ENCODE results near the gene AGPS. TPM values are rescaled to one million over a fixed set of nuclear protein-coding genes. Genes with fewer than 3 reads are reported as not detected.

AGPS gene
- total and polyA plus RNA-seq, 9 of the 15 experiments (the other 6 are each of a cell fraction or from before 2014, with no cell fraction given) = 15.5 to 211 (median 63.1) TPM

DNA sequence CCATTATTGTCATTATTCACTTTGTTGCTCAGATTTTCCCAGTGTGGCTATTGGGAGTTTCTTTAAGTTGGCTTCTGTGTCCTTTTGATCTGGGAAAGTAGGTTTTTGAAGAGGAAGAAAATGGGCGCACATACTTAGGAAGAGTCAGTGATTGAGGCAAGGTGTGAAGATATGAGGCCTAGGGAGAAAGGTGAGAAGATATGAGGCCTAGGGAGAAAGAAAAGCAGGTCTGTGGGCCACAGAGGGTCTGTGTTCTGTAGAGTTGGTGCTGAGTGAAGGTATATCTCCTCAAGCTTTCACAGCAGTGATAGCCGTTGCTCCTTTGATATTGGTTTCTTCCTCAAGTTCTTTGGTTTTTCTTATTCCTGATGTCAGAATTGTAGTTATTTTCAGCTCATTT, 126.2 kb downstream of the AGPS start:
- H3K9me1 ChIP-seq (ENCODE audit: control insufficient read depth, insufficient read depth, low read length) = no peaks in the 10 kb centered on the region
- H3K4me2 ChIP-seq (ENCODE audit: insufficient read depth, low read length) = no peak overlapping the region
- POLR2A ChIA-PET = interaction anchor here (0.8 to 2.3 kb wide), 2 partner anchors 15 to 932 kb away, joined by 3 to 8 read pairs; partner anchors contain the start of gene PRKRA
- H4K20me1 ChIP-seq (replicated peaks; ENCODE audit: control insufficient read depth, insufficient read depth, low read length) = no peaks in the 10 kb centered on the region
- CTCF ChIA-PET (ENCODE audit: low intra/inter-chr PET ratio) = interaction anchor here (0.6 kb wide), 1 partner anchor 899 kb away, joined by 3 read pairs; no protein-coding TSS in a partner anchor
- FAIRE-seq (no peak), DNase-seq (ENCODE audit: extremely low read depth in 1 of 4, low spot score in 3 of 4) (no peak), ATAC-seq (no peak)
- H3K27ac ChIP-seq (ENCODE audit: extremely low read depth, low read depth, low read length) = no peak overlapping the region
- TF ChIP-seq TRIM28 (IDR thresholded peaks at IDR 0.05) (no peak), RCOR1 (IDR thresholded peaks at IDR 0.05; ENCODE audit: borderline replicate concordance in 1 of 2, low read depth in 2 of 2, low read length in 2 of 2) (no peak), ESRRB (CRISPR knock-in tag; IDR thresholded peaks at IDR 0.05; ENCODE audit: borderline replicate concordance) (no peak), KDM2B (CRISPR knock-in tag; IDR thresholded peaks at IDR 0.05) (no peak), KDM5B (IDR thresholded peaks at IDR 0.05; ENCODE audit: insufficient replicate concordance, low read depth, low read length) (no peak), ZNF3 (CRISPR knock-in tag; IDR thresholded peaks at IDR 0.05) (no peak), ZNF79 (CRISPR knock-in tag; IDR thresholded peaks at IDR 0.05; ENCODE audit: low read depth) (no peak), ZC3H8 (IDR thresholded peaks at IDR 0.05) (no peak), SMARCC2 (IDR thresholded peaks at IDR 0.05; ENCODE audit: low read depth) (no peak), ZNF175 (CRISPR knock-in tag; IDR thresholded peaks at IDR 0.05; ENCODE audit: low read depth) (no peak), EGR1 (conservative IDR thresholded peaks at IDR 0.05) (no peak)
- TF ChIP-seq, protein P1, sequence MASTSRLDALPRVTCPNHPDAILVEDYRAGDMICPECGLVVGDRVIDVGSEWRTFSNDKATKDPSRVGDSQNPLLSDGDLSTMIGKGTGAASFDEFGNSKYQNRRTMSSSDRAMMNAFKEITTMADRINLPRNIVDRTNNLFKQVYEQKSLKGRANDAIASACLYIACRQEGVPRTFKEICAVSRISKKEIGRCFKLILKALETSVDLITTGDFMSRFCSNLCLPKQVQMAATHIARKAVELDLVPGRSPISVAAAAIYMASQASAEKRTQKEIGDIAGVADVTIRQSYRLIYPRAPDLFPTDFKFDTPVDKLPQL (IDR thresholded peaks at IDR 0.05; ENCODE audit: extremely low read depth, insufficient read length) = no peak
- TF ChIP-seq, protein P2, sequence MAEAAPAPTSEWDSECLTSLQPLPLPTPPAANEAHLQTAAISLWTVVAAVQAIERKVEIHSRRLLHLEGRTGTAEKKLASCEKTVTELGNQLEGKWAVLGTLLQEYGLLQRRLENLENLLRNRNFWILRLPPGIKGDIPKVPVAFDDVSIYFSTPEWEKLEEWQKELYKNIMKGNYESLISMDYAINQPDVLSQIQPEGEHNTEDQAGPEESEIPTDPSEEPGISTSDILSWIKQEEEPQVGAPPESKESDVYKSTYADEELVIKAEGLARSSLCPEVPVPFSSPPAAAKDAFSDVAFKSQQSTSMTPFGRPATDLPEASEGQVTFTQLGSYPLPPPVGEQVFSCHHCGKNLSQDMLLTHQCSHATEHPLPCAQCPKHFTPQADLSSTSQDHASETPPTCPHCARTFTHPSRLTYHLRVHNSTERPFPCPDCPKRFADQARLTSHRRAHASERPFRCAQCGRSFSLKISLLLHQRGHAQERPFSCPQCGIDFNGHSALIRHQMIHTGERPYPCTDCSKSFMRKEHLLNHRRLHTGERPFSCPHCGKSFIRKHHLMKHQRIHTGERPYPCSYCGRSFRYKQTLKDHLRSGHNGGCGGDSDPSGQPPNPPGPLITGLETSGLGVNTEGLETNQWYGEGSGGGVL (CRISPR knock-in tag; IDR thresholded peaks at IDR 0.05) = no peak
- TF ChIP-seq, protein P3, sequence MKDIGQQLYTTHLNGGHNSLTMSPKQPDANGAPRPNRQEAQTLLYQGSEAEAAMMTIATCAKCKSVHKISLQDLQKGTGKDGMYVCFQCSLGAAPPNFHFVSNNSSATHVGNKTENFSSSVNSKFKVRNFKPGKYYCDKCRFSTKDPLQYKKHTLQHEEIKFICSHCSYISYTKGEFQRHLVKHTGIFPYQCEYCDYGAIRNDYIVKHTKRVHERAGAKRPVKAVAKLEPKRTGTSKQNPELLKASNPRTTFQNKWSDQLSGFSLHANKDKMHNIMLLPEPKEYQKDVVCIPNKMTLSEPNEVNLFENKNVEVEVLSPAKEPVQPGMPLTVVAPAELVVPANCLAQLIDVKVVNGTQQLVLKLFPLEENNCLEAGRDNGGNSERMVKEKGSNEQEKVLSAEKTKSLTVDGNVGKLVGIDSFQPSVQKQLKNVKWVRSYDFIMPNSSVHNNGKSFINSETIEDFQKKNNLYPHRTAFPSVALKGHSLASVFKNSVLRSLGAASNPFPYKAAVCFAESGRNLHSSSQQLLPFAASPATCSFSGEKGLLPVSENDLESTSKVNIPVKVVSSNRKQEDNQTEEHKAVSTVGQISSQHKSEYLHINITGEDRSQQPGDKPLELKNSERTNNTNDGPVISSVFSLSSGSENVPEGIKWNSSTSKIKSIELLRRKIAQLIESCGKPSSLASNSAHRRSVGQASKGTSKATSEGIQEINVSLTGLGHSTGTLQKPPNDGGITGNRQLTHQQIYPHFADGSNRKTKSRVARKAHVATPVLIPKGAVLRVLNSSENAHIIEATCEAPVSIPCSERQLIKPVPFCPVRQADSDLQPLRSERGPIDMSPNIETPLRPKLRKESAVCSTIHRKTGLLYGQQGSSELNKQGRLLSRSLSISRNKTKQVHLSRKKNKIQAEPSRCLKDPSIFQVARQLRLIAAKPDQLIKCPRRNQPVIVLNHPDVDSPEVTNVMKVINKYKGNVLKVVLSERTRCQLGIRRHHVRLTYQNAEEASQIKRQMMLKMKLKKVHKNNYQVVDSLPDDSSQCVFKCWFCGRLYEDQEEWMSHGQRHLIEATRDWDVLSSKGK (CRISPR knock-in tag; IDR thresholded peaks at IDR 0.05) = no peak
- H3K9ac ChIP-seq (ENCODE audit: insufficient read depth in 1 of 2, low read depth in 2 of 2, low read length in 2 of 2) = no peak overlapping the region
- no peaks in the 10 kb centered on the region for H3K4me1 ChIP-seq (replicated peaks in 1 of 2; ENCODE audit: control insufficient read depth in 2 of 2, insufficient read depth in 2 of 2, low read length in 2 of 2)
- no peaks in the 10 kb centered on the region for H3K79me2 ChIP-seq (ENCODE audit: control insufficient read depth, insufficient read depth, low read length)
- in situ Hi-C loops (cut with MboI) (no loop called here), intact Hi-C loops (cut with micrococcal nuclease) (no loop called here)
- H3K27me3 ChIP-seq (ENCODE audit: control insufficient read depth in 2 of 2, insufficient read depth in 2 of 2, low read length in 2 of 2) = no peaks in the 10 kb centered on the region
- H3K36me3 ChIP-seq (ENCODE audit: control insufficient read depth, insufficient read depth, low read length) = peaks cover 60% of the 10 kb centered on the region
- H3K9me3 ChIP-seq (replicated peaks; ENCODE audit: control insufficient read depth, insufficient read depth, low read depth, low read length) = no peaks in the 10 kb centered on the region
- no TSS peak for BruUV-seq (replicated peaks)
- no peak overlapping the region for H2AFZ ChIP-seq (ENCODE audit: low read depth, low read length)
- 81% methylated on average over 2 of the region's 2 CpGs for WGBS (ENCODE audit: insufficient coverage, low coverage, missing lambda C conversion rate)
- no peak overlapping the region for H3K4me3 ChIP-seq
